Keratinocyte (primary cell): ENCODE measurements around the gene INSRR.

Experiments used
- CTCF ChIP-seq, 3 experiments: IDR thresholded peaks in 1 of 3; conservative IDR thresholded peaks in 1 of 3; optimal IDR thresholded peaks in 1 of 3; 2 replicates in 2 of 3; 3 replicates in 1 of 3; pipeline versions ENCODE3 to v1.5.1; 2011; ENCODE audit warnings: low read length in 3 of 3, mild to moderate bottlenecking in 3 of 3, moderate library complexity in 2 of 3, control low read depth in 1 of 3, inconsistent platforms in 1 of 3; ENCODE audit not compliant: insufficient read depth in 2 of 3; ENCODE audit errors: extremely low read depth in 1 of 3
- EZH2 ChIP-seq: IDR thresholded peaks from one replicate; pipeline ENCODE4 v1.6.1; 2012; ENCODE audit warnings: inconsistent platforms, mild to moderate bottlenecking, low read length, moderate library complexity

- TF ChIP-seq CTCF (optimal IDR thresholded peaks at IDR 0.05 in 1 of 3, IDR thresholded peaks at IDR 0.05 in 1 of 3, conservative IDR thresholded peaks at IDR 0.05 in 1 of 3; ENCODE audit: extremely low read depth in 1 of 3, insufficient read depth in 2 of 3, low read length in 3 of 3) = peak; percentile 79 to 90 (median 81)
- TF ChIP-seq EZH2 = no peak
These were observed 31.1 kb upstream of the INSRR start for GRCh38 chr1:156889802-156890580.
